HS-5 (cell line): Measurements from ENCODE around the gene APIP.

Experiments
- DNase-seq: peaks from one replicate; pipeline ENCODE4 v3.0.0-alpha.2; 2012; ENCODE audit warnings: low read depth

The APIP gene

GRCh38 chr11:34887260-34887659 is 28.9 kb downstream of the APIP start:
- no peak for DNase-seq

GRCh38 chr11:34886609-34887008 is 29.6 kb downstream of the APIP start:
- DNase-seq, result no peak

DNA sequence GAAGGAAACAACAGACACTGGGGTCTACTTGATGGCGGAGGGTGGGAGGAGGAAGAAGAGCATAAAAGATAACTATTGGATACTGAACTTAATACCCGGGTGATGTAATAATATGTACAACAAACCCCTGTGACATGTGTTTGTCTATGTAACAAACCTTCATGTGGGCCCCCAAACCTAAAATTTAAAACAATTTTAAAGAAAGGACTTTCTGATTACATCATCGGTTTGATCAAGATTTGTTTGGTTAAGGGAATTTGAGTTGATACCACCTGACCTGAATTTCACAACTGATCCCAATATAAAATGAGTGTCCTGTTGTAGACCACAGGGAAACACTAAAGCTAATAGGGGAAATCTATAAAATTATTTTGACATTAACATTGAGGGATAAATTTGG is 34.3 kb downstream of the APIP start:
- DNase-seq, result no peak

- no peak for DNase-seq
These were observed 38.7 kb downstream of the APIP start for GRCh38 chr11:34877375-34877975.

- no peak for DNase-seq
These were observed 42.0 kb downstream of the APIP start for GRCh38 chr11:34874202-34874601.

DNA sequence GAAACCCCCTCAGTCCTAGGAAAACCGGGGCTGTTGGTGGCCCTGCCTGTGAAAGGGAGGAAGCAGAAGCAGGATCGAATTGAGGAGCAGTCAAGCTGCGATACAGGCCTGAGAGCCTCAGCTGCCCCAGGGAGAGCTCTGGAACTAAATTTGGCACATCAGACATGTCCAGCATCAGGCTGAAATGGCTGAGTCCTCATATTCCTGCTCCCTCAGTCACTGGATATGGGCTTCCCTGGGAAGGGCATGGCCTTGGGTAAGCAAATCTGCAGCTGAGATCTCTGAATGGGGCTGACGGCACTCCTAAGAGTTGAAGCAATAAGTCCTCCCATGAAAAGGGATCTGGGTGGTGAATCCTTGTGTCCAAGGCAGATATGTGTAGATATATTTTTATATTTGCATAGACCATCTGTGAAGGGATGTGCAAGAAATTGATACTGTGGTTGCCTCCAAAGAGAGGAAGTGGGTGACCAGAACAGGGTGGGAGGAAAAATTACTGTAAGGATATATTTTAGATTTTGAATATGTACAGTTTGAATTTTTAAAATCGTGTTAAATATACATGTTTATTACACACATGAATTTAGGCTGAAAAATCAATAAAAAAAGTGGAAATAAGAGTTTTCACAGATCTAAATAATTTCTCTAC is 45.5 kb downstream of the APIP start:
- no peak for DNase-seq

GRCh38 chr11:34869425-34869824 is 46.8 kb downstream of the APIP start:
- DNase-seq, result no peak

DNA sequence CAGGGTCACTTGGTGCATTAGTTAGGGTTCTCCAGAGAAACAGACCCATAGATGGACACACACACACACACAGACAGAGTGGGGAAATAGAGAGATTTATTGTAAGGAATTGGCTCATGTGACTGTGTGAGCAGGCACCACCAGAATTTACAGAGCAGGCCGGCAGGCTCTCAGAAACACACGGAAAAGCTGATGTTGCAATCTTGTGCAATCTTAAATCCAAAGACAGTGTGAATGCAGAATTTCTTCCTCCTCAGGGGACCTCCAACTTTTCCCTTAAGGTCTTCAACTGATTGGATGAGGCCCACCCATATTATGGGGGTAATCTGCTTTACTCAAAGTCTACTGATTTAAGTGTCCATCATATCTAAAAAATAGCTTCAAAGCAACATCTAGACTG is 49.8 kb downstream of the APIP start:
- no peak for DNase-seq

DNA sequence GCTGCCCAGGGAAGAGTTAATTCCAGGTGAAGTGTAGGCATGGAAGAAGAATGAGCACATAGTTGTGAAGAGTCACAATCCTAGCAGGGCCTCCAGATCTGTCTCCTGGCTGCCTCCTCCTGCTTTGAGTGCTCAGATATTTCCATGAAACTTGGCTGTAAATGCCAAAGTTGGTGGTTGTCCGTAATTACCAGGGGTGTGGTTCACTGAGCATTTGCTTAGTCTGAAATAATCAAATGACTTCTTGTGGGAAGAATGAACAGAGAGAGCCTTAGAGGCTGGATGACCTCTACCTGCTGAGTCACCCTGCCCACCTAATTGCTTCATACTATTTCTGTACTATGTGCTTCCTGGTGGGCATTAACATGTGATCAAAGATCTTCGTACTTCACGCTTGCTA is 50.9 kb downstream of the APIP start:
- DNase-seq, result no peak

DNA sequence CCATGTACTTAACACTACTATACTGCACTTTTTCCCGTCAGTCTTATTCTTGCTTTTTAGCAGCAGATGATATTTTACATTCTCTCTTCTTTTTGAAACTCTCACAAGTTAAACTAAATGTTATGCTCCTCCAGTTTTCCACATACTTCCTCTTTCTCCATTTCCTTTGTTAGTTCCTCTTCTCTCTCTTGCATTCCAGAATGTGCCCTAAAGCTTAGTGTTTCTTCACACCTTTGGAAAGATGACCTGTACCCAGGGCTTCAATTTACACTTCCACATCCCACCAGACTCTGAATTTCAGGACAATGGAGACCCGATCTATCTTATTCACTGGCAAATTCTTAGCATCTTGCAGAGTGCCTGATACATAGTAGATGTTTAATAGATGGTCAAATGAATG is 51.8 kb downstream of the APIP start:
- no peak for DNase-seq

DNA sequence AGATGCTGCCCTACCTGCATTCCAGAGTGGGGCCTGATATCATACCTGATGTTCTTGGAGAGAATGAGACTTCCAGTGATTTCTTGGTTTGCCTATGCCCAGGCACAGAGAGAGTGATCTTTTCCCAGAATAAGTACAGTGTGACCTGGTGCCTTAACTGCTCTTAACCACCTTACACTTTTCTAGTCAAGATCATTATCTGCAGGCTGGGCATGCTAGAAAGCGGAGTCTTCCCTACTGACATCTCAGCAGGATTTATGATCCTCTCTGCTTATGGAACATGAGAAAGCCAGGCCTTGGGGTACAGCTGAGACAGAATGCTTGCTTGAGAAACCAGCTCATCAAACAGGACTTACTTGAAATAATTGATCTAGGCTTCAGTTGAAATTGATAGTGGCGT is 53.1 kb downstream of the APIP start:
- no peak for DNase-seq

DNA sequence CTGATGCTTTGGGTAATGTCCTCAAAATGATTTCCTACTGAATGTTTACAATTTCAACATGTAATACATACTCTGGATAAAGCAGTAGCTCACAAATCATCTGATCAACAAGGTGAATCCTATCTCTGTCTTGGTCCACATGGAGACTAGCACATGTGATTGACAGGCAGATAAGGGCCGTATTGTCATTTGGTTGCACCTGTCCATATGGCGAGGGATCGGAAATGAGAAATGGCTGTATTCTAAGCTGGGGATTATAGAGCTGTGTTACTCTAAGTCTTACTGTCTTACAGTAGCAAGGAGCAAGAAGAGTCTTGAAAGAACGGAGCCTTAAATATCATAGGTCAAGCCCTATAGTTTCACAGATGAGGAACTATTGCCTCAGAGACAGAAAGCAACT is 55.7 kb downstream of the APIP start:
- DNase-seq, result no peak

- DNase-seq, result no peak
These were observed 56.1 kb downstream of the APIP start for GRCh38 chr11:34860034-34860433.

DNA sequence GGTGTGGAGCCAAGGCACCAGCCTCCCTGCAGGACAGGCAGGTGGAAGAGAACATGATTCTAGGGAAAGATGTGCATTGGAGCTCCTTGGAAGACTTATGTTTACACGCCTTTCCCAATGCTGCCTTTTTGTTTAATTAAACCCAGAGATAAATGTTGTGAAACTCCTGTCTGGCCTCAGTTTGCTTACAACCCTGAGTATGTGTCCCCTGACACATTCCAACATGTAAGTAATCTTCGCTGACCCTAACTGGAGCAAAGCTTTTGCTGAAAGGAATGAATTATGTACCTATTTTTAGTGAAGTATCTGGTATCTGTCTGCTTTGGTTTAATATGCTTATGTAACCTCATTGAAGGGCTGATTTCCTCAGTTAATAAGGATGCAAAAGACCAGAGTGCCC is 56.7 kb downstream of the APIP start:
- DNase-seq, result no peak

DNA sequence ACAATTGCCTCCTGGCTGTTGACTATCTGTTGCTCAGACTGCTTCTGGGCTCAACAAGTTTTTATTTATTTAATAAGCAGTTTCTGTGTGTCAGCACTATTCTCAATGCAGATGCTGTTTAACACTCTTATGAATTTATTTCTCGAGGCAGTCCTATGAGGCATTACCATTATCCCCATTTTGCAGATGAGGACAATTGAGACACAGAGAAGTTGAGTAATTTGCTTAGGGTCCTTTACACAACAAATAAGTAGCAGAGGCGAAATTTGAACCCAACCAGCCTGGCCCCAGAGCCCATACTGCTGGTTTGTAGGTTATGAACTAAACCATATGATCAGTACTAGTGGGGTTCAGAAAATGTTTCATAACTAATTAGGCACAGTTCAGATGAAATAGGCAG is 58.7 kb downstream of the APIP start:
- DNase-seq, result no peak

DNA sequence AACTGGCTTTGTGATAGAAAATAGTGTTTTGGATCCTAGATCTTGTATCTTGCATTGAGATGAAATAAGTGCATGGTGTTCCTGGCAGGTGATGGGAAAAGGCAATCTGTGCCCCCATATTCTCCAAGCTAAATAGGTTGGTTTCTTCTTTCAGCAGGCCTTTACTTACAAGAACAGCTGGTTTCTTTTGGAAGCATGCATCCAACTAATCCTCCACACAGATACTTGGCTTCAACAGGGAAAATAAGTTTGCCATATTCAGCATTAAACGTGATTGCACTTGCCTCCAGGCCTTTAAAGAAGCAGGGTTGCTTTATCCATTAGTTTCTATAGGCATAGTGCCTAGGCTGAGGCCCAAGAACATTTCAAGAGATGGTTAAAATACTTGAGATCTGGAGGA is 59.9 kb downstream of the APIP start:
- DNase-seq, result no peak

- no peak for DNase-seq
These were observed 60.5 kb downstream of the APIP start for GRCh38 chr11:34855754-34856095.

DNA sequence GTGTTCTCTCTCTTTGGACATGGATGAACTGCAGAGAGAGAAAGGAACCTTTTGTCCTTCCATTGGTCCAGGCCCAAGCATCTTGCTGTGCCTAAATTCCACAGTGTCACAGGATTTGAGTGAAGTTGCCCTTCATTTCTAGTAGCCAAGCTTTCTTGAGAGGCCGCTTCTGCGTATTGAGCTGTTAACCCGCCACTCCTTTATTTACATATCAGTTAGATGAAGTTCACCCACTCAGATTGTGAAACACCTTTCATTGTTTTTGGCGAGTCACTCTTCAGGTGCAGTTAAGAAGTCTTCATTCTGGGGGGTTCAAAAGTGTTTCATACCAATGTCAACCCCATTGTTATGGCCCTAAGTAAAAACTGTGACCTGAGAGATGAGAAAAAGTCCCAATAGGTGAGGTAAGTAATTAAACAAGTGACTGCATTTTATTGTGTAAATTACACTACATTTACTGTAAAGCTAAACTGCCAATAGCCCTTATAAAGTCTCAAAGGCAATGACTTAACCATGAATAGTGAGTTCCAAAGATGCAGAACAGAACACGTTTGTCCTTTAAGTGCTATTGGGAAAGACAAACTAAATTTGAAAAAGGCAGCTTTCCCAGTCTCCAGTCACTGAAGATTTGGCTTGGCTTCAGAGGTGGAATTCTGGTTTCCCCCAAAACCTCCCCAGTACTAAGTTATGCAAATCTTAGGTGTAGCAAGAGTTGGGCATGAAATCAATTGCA is 61.0 kb downstream of the APIP start:
- no peak for DNase-seq

GRCh38 chr11:34851916-34852315 is 64.3 kb downstream of the APIP start:
- no peak for DNase-seq

GRCh38 chr11:34850334-34850733 is 65.8 kb downstream of the APIP start:
- no peak for DNase-seq

- no peak for DNase-seq
These were observed 69.7 kb downstream of the APIP start for GRCh38 chr11:34846467-34846866.

DNA sequence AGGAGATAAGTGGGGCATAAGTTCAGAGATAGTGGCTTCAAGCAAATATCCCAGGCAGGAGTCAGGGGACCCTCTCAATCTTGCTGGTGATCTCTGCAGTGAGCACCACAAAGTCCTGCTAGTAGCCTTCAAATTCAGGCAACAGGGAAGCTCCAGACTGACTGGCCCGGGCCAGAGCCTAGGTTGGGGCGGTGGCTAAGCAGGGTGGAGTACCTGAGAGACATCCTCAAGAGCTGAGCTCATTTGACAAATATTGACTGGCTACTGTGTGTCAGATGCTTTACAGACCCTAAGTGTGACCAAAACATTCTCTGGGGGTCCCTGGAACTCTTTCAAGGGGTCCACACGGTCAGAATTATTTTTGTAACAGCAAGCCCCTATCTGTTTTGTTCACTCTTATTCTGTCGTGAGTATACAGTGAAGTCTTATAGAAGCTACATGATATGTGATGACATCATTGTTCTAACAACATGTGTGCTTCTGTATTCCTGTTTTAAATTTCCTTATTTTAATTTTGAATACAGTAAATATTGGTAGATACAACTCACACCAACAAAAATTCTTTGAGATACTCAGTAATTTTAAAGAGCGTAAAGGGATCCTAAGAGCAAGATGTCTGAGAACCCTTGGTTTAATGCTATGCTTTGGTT is 71.6 kb downstream of the APIP start:
- no peak for DNase-seq

DNA sequence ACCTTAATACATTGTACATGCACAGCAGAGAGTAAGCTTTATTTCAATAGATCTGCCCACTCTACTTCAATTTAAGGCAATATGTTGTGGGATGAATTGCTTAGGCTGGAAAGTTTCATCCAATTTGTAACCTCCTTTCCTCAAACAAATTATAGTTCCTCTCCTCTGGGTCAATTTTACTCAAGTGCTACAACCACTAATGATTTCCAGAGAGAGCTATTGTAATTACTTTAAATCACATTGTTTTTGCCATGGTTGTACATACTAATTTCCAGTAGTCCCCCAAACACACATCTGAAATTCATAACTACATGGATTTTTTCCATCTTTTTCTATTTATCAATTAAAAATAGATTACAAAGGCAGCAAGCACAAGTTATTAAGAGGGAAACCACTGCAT is 72.9 kb downstream of the APIP start:
- DNase-seq, result no peak
